Raji (cell line): ENCODE results near the gene TANGO6.

Source experiments
- POLR2A ChIP-seq: IDR thresholded peaks from 2 replicates; pipeline ENCODE4 v1.6.1; 2011; ENCODE audit warnings: low read depth, low read length, control low read depth; ENCODE audit not compliant: insufficient read depth

The TANGO6 gene

GRCh38 chr16:68893710-68894705, 50.7 kb downstream of the TANGO6 start:
- no peak for TF ChIP-seq POLR2A

- TF ChIP-seq POLR2A, result no peak
Measured at GRCh38 chr16:68894714-68895113, 51.4 kb downstream of the TANGO6 start.

GRCh38 chr16:68898026-68898425, 54.7 kb downstream of the TANGO6 start:
- no peak for TF ChIP-seq POLR2A

- TF ChIP-seq POLR2A, result no peak
Measured at GRCh38 chr16:68900009-68900408, 56.7 kb downstream of the TANGO6 start.

- TF ChIP-seq POLR2A, result no peak
Measured at GRCh38 chr16:68902003-68902968, 59.0 kb downstream of the TANGO6 start.

GRCh38 chr16:68902969-68903345, 59.6 kb downstream of the TANGO6 start:
- no peak for TF ChIP-seq POLR2A

- TF ChIP-seq POLR2A, result no peak
Measured at GRCh38 chr16:68907297-68907696, 64.0 kb downstream of the TANGO6 start.

- TF ChIP-seq POLR2A, result no peak
Measured at GRCh38 chr16:68907781-68908181, 64.5 kb downstream of the TANGO6 start.

- TF ChIP-seq POLR2A, result no peak
Measured at GRCh38 chr16:68909099-68909733, 65.9 kb downstream of the TANGO6 start.

GRCh38 chr16:68910051-68910450, 66.7 kb downstream of the TANGO6 start:
- no peak for TF ChIP-seq POLR2A

- TF ChIP-seq POLR2A, result no peak
Measured at GRCh38 chr16:68915589-68915988, 72.3 kb downstream of the TANGO6 start.

GRCh38 chr16:68917541-68917940, 74.2 kb downstream of the TANGO6 start:
- no peak for TF ChIP-seq POLR2A

GRCh38 chr16:68920349-68920748, 77.0 kb downstream of the TANGO6 start:
- no peak for TF ChIP-seq POLR2A

GRCh38 chr16:68921637-68922036, 78.3 kb downstream of the TANGO6 start:
- no peak for TF ChIP-seq POLR2A

- no peak for TF ChIP-seq POLR2A
Measured at GRCh38 chr16:68923116-68923515, 79.8 kb downstream of the TANGO6 start.
